ENCODE measurements around the gene ZNF317.
"Not testable (repeated sequence)": the region's sequence is repeated elsewhere in the genome, so short reads cannot be mapped to it uniquely, and the experiment has no call there.

GRCh38 chr19:9198044-9198443, 57.8 kb downstream of the ZNF317 start:
- not testable (repeated sequence) for TF ChIP-seq CTCF (IDR thresholded peaks at IDR 0.05; ENCODE audit: borderline replicate concordance, extremely low read depth, low read length, poor library complexity, severe bottlenecking); EZH2 (IDR thresholded peaks at IDR 0.05; ENCODE audit: borderline replicate concordance, low read depth, low read length, severe bottlenecking)

Data from DND-41 (cell line).